Effector CD8-positive, alpha-beta T cell (primary cell): ENCODE data around the gene SCLY.

Experiments used
- DNase-seq: peaks from one replicate; lab custom pipeline; 2025; lab: John Stamatoyannopoulos, UW

SCLY gene

GRCh38 chr2:238127165-238128060 lies 66.6 kb downstream of the SCLY start:
- no peak for DNase-seq

- DNase-seq: no peak
Measured at GRCh38 chr2:238128061-238128440, 67.2 kb downstream of the SCLY start.

- DNase-seq: no peak
Measured at GRCh38 chr2:238128534-238129001, 67.8 kb downstream of the SCLY start.

GRCh38 chr2:238129166-238130010 lies 68.6 kb downstream of the SCLY start:
- DNase-seq: no peak

GRCh38 chr2:238130111-238130695 lies 69.4 kb downstream of the SCLY start:
- DNase-seq: no peak

- no peak for DNase-seq
Measured at GRCh38 chr2:238130696-238131628, 70.2 kb downstream of the SCLY start.

- DNase-seq: no peak
Measured at GRCh38 chr2:238131761-238132462, 71.1 kb downstream of the SCLY start.

- DNase-seq: no peak
Measured at GRCh38 chr2:238132463-238133450, 72.0 kb downstream of the SCLY start.

- no peak for DNase-seq
Measured at GRCh38 chr2:238133499-238134392, 72.9 kb downstream of the SCLY start.

- no peak for DNase-seq
Measured at GRCh38 chr2:238134393-238134785, 73.6 kb downstream of the SCLY start.

GRCh38 chr2:238135601-238136150 lies 74.9 kb downstream of the SCLY start:
- DNase-seq: no peak

- no peak for DNase-seq
Measured at GRCh38 chr2:238136820-238137537, 76.2 kb downstream of the SCLY start.

GRCh38 chr2:238137885-238138284 lies 77.1 kb downstream of the SCLY start:
- no peak for DNase-seq

- DNase-seq: no peak
Measured at GRCh38 chr2:238138331-238139195, 77.8 kb downstream of the SCLY start, which contains the start of gene KLHL30. Gene KLHL30 (plus strand): TSS chr2:238138668. CDS start chr2:238140755, 2,087 bp downstream.

GRCh38 chr2:238139196-238140039 lies 78.6 kb downstream of the SCLY start:
- DNase-seq: no peak
